ENCODE results near the gene LGALS7.

LGALS7 gene

DNA sequence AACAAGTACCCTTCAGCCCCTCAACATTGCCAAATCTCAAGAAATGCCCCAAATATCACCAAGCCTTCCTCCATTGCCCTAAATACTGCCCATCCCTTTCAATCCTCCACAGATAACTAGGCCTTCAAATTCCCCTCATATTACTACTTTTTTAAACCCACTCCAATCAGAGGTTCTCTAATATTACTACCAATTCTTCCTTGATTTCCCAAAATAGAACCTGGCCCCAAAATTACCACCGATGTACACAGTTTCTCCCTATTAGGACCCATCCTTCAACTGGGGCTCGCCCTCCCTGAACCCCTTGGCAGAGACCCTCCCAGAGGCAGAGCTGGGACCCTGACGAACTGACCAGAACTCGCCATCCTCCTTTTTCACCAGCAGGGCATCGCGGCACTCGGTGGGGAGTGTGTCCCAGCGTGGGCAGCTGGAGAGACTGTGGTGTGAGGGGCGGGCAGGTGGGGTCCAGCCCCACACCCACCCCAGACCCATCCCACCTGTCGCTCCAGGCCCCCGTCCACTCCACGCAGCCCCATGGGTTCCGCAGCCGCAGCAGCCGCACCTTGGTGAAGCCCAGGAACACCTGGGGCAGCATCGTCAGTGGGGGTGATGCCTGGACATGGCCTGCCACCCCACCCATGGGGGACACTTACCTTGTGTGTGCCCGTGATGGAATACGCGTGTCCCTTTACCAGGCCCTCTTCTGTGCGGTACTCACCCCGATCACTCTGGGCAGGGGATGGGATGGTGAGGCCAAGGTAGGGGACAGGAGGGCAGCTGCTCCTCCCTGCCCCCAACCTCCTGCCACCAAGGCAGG, 35.2 kb downstream of the LGALS7 start:
- H3K27me3 ChIP-seq (ENCODE audit: insufficient read depth, low read depth): no peaks in the 10 kb centered on the region
- H3K79me2 ChIP-seq (ENCODE audit: insufficient read depth, low read depth): no peaks in the 10 kb centered on the region
- no peaks in the 10 kb centered on the region for H4K20me1 ChIP-seq (ENCODE audit: insufficient read depth)
- TF ChIP-seq, protein P1, sequence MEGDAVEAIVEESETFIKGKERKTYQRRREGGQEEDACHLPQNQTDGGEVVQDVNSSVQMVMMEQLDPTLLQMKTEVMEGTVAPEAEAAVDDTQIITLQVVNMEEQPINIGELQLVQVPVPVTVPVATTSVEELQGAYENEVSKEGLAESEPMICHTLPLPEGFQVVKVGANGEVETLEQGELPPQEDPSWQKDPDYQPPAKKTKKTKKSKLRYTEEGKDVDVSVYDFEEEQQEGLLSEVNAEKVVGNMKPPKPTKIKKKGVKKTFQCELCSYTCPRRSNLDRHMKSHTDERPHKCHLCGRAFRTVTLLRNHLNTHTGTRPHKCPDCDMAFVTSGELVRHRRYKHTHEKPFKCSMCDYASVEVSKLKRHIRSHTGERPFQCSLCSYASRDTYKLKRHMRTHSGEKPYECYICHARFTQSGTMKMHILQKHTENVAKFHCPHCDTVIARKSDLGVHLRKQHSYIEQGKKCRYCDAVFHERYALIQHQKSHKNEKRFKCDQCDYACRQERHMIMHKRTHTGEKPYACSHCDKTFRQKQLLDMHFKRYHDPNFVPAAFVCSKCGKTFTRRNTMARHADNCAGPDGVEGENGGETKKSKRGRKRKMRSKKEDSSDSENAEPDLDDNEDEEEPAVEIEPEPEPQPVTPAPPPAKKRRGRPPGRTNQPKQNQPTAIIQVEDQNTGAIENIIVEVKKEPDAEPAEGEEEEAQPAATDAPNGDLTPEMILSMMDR (conservative IDR thresholded peaks at IDR 0.05; ENCODE audit: low read depth, low read length): no peak
- no peak overlapping the region for H2AFZ ChIP-seq (ENCODE audit: low read depth)
- H3K36me3 ChIP-seq (ENCODE audit: insufficient read depth): no peaks in the 10 kb centered on the region
- H3K4me2 ChIP-seq: no peak overlapping the region
- no peak overlapping the region for H3K4me3 ChIP-seq (IDR thresholded peaks at IDR 0.05; ENCODE audit: insufficient read depth, low read depth, low read length)
- peaks cover 21% of the 10 kb centered on the region for H3K4me1 ChIP-seq (ENCODE audit: low read depth, poor library complexity, severe bottlenecking)
- no peak overlapping the region for H3K9ac ChIP-seq
- H3K27ac ChIP-seq: no peak overlapping the region

DNA sequence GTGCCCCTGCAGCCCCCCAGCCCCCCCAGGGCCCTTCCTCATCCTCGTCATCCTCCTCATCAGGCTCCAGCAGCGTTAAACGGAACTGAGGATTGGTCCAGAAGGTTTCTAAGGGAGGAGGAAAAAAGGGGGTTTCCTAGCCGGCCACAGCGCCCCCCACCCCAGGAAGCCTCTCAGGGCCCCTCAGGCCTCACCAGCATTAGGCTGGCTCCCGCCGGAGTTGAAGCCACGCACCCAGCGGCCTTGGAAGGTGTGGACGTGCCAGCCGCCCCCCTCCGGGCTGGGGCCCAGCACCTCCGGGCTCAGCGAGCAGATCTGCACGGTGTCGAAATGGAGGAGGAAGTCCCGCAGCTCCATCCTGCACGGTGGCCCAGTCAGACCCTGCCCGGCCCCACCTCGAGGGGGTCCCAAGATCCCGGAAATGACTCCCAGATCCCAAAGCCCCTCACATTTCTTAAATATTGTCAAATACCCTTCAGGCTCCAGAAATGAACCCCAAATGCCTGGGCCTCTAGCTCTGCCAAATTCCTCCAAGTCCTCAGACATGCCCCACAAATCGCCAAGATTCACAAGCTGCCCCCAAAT, 35.9 kb downstream of the LGALS7 start:
- TF ChIP-seq, protein P1 (conservative IDR thresholded peaks at IDR 0.05; ENCODE audit: low read depth, low read length): no peak

DNA sequence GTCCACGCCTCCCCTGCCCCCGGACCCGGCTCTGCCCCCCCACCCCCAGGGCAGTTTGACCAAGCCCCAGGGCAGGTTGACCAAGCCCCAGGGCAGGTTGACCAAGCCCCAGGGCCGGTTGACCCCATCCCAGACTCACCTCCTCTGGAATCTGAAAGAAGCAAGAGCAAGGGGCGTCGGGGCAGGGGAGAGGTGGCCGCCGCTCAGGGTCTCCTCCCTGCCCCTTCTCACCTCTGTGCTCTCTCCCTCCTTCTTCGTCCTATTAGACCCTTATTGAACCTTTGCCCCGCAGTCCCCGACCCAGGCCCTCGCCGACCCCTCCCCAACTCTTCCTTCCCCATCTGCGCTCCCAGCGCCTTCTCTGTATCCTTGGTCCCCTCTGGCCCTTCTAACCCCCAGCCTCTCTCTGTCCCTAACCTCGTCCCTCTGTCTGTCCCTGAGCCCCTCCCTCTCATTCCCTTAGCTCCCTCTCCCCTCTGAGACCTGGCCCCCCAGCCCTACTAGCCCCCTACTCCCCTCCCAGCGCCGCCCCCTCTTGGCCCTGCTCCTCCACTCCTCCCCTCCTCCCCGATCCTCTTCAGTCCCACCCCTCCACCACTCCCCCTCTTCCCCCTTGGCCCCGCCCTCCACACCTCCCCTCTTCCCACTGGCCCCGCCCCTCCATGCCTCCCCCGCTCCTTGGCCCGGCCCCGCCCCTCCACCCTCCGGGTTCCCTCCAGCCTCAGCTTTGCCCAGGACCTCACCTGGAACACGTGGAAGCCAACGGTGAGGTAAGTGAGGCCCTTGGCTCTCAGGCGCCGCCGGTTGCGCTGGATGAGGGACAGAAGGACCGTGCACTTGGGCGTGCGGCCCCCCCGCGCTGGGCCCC, 36.7 kb downstream of the LGALS7 start:
- Histone ChIP-seq H3K9ac (no peak overlapping the region), H3K79me2 (ENCODE audit: insufficient read depth, low read depth) (no peaks in the 10 kb centered on the region)

More for the DNA sequence above, 35.9 kb downstream of the LGALS7 start:
- Histone ChIP-seq H3K79me2 (ENCODE audit: insufficient read depth, low read depth) (no peaks in the 10 kb centered on the region), H2AFZ (ENCODE audit: low read depth) (no peak overlapping the region), H3K36me3 (ENCODE audit: insufficient read depth) (no peaks in the 10 kb centered on the region), H3K4me1 (ENCODE audit: low read depth, poor library complexity, severe bottlenecking) (peaks cover 21% of the 10 kb centered on the region), H3K9ac (no peak overlapping the region), H3K27ac (no peak overlapping the region), H3K27me3 (ENCODE audit: insufficient read depth, low read depth) (no peaks in the 10 kb centered on the region), H4K20me1 (ENCODE audit: insufficient read depth) (no peaks in the 10 kb centered on the region), H3K4me2 (no peak overlapping the region), H3K4me3 (IDR thresholded peaks at IDR 0.05; ENCODE audit: insufficient read depth, low read depth, low read length) (no peak overlapping the region)

DNA sequence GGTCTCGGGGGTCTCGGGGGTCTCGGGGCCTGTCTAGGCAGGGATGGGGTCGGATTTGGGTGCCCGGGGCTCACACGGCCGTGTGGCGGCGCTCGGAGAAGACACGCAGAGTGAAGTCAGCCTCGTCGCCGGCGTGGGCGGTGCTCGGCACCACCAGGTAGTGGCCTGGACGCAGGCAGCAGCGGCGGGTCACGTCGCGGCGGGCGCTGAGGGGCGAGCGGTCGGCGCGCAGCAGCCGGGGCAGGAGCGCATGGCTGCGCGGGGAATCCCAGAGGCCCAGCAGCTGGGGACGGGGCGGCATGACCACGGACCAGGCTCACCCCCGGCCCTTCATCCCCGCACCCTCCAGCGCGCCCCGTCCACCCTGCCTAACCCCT, 37.3 kb downstream of the LGALS7 start:
- H3K9ac ChIP-seq: no peak overlapping the region
- no peak overlapping the region for H3K4me3 ChIP-seq (IDR thresholded peaks at IDR 0.05; ENCODE audit: insufficient read depth, low read depth, low read length)
- no peaks in the 10 kb centered on the region for H3K79me2 ChIP-seq (ENCODE audit: insufficient read depth, low read depth)
- no peaks in the 10 kb centered on the region for H3K27me3 ChIP-seq (ENCODE audit: insufficient read depth, low read depth)
- no peaks in the 10 kb centered on the region for H3K36me3 ChIP-seq (ENCODE audit: insufficient read depth)
- H4K20me1 ChIP-seq (ENCODE audit: insufficient read depth): no peaks in the 10 kb centered on the region
- H3K4me1 ChIP-seq (ENCODE audit: low read depth, poor library complexity, severe bottlenecking): peaks cover 21% of the 10 kb centered on the region
- no peak overlapping the region for H3K27ac ChIP-seq
- H3K4me2 ChIP-seq: no peak overlapping the region
- H2AFZ ChIP-seq (ENCODE audit: low read depth): no peak overlapping the region
- TF ChIP-seq, protein P1 (conservative IDR thresholded peaks at IDR 0.05; ENCODE audit: low read depth, low read length): no peak

More for the DNA sequence above, 36.7 kb downstream of the LGALS7 start:
- Histone ChIP-seq H3K27me3 (ENCODE audit: insufficient read depth, low read depth) (no peaks in the 10 kb centered on the region), H3K4me1 (ENCODE audit: low read depth, poor library complexity, severe bottlenecking) (peaks cover 21% of the 10 kb centered on the region), H4K20me1 (ENCODE audit: insufficient read depth) (no peaks in the 10 kb centered on the region), H3K27ac (no peak overlapping the region), H2AFZ (ENCODE audit: low read depth) (no peak overlapping the region), H3K4me3 (IDR thresholded peaks at IDR 0.05; ENCODE audit: insufficient read depth, low read depth, low read length) (no peak overlapping the region), H3K36me3 (ENCODE audit: insufficient read depth) (no peaks in the 10 kb centered on the region), H3K4me2 (no peak overlapping the region)
- TF ChIP-seq, protein P1 (conservative IDR thresholded peaks at IDR 0.05; ENCODE audit: low read depth, low read length): no peak
